WTC11 (cell line): ENCODE results near the gene ANGPTL4. TPM values are rescaled to one million over a fixed set of nuclear protein-coding genes. Genes with fewer than 3 reads are reported as not detected.
A peak's percentile ranks its signal among the peaks of the same experiment; 100 is the strongest.
"Not testable (repeated sequence)": the region's sequence is repeated elsewhere in the genome, so short reads cannot be mapped to it uniquely, and the experiment has no call there.

Experiments used
- ATAC-seq: fragments of 200-7000 bp; cut with Tn5 transposase; 2 replicates; pipeline ENCODE4 v1.10.0; 2021; ENCODE audit warnings: mild to moderate bottlenecking, moderate library complexity
- CTCF ChIA-PET: fragments of 300-600 bp; sonication (Branson Sonifier 250); formaldehyde crosslinking; loops from one replicate; lab custom pipeline; 2021; ENCODE audit warnings: antibody characterized with exemption; lab: Charles Lee
- POLR2A ChIA-PET: fragments of 350-600 bp; sonication (Branson Sonifier 250); formaldehyde crosslinking; loops from one replicate; lab custom pipeline; 2021; ENCODE audit warnings: antibody characterized with exemption; lab: Charles Lee
- DNase-seq: peaks from one replicate; pipeline ENCODE4 v3.0.0; 2021; ENCODE audit warnings: low spot score
- H3K27ac Mint-ChIP-seq: 2 replicates; pipeline ENCODE4 v1.8.0; 2021; ENCODE audit warnings: mixed read lengths
- H3K27me3 Mint-ChIP-seq: 2 replicates; pipeline ENCODE4 v1.8.0; 2021; ENCODE audit warnings: low read depth, mild to moderate bottlenecking, moderate library complexity, mixed read lengths
- H3K36me3 Mint-ChIP-seq: 2 replicates; pipeline ENCODE4 v1.8.0; 2021; ENCODE audit warnings: mixed read lengths
- H3K4me1 Mint-ChIP-seq: 2 replicates; pipeline ENCODE4 v1.8.0; 2022; ENCODE audit warnings: mixed read lengths
- H3K4me3 Mint-ChIP-seq: 2 replicates; pipeline ENCODE4 v1.8.0; 2021; ENCODE audit warnings: mild to moderate bottlenecking, moderate library complexity, mixed read lengths
- H3K9me3 Mint-ChIP-seq: 2 replicates; pipeline ENCODE4 v1.8.0; 2021; ENCODE audit warnings: mixed read lengths
- AR ChIP-seq: fragments of 250-450 bp; sonication (Bioruptor Pico); IDR thresholded peaks from 2 replicates; pipeline ENCODE4 v1.9.0; 2021; ENCODE audit warnings: mild to moderate bottlenecking
- MAX ChIP-seq: sonication (generic); formaldehyde crosslinking; IDR thresholded peaks from 2 replicates; pipeline ENCODE4 v1.8.0; 2022; ENCODE audit warnings: mild to moderate bottlenecking, missing genetic modification reagents
- NFE2L1 ChIP-seq: sonication (generic); formaldehyde crosslinking; IDR thresholded peaks from 2 replicates; pipeline ENCODE4 v1.8.1; 2023; ENCODE audit warnings: missing genetic modification reagents
- NFYB ChIP-seq: sonication (generic); formaldehyde crosslinking; conservative IDR thresholded peaks from 2 replicates; pipeline ENCODE4 v1.8.0; 2022; ENCODE audit warnings: low read depth, missing genetic modification reagents
- PREB ChIP-seq: sonication (generic); formaldehyde crosslinking; IDR thresholded peaks from 2 replicates; pipeline ENCODE4 v1.8.1; 2022; ENCODE audit warnings: mild to moderate bottlenecking, missing genetic modification reagents, moderate library complexity, borderline replicate concordance
- STAT6 ChIP-seq: sonication (generic); formaldehyde crosslinking; conservative IDR thresholded peaks from 2 replicates; pipeline ENCODE4 v1.8.1; 2023; ENCODE audit warnings: mild to moderate bottlenecking, low read depth, missing genetic modification reagents, moderate library complexity
- total RNA-seq: library from RNA; stranded (reverse); gene quantifications from 3 replicates; pipeline ENCODE4 v1.2.3, GENCODE V29; 2021

ANGPTL4 gene
- total RNA-seq, 1 experiment from 2014 or later: 1.0 TPM

- peaks cover 17% of the 10 kb centered on the region for H3K9me3 Mint-ChIP-seq
- no peak for TF ChIP-seq PREB (CRISPR knock-in tag)
- no peak for TF ChIP-seq NFE2L1
Measured at GRCh38 chr19:8377598-8377997, 13.6 kb downstream of the ANGPTL4 start.

GRCh38 chr19:8379156-8379891 lies 15.4 kb downstream of the ANGPTL4 start:
- H3K27me3 Mint-ChIP-seq, POLR2A ChIA-PET, DNase-seq, ATAC-seq: not testable (repeated sequence)
- Mint-ChIP-seq H3K4me1 (peaks cover 21% of the 10 kb centered on the region), H3K36me3 (peaks cover 17% of the 10 kb centered on the region), H3K9me3 (peaks cover 17% of the 10 kb centered on the region), H3K27ac (peak overlapping the region; percentile 54; the same call in 1 of the 2 replicates), H3K4me3 (peak overlapping the region; percentile 54; the same call in 1 of the 2 replicates)
- CTCF ChIA-PET: interaction anchor here (1.9 to 3.9 kb wide), 2 partner anchors 26 to 34 kb away, joined by 5 to 20 read pairs; partner anchors contain the start of gene MARCHF2
- TF ChIP-seq NFYB (CRISPR knock-in tag): peak; percentile 62

More at GRCh38 chr19:8377598-8377997, 13.6 kb downstream of the ANGPTL4 start:
- 0 out of 2 replicates have a peak overlapping the region, but pooled peaks have one; percentile 29 for H3K27ac Mint-ChIP-seq
- ATAC-seq: no peak
- H3K4me1 Mint-ChIP-seq: peaks cover 21% of the 10 kb centered on the region
- H3K27me3 Mint-ChIP-seq: peaks cover 2% of the 10 kb centered on the region; the same call in 1 of the 2 replicates
- peaks cover 24% of the 10 kb centered on the region for H3K36me3 Mint-ChIP-seq
- CTCF ChIA-PET: interaction anchor here (2.1 to 3.9 kb wide), 2 partner anchors 10 to 24 kb away, joined by 5 to 20 read pairs; no protein-coding TSS in a partner anchor
- POLR2A ChIA-PET: no interaction called here
- H3K4me3 Mint-ChIP-seq: no peak overlapping the region
- no peak for DNase-seq

- H3K9me3 Mint-ChIP-seq: peaks cover 22% of the 10 kb centered on the region
- H3K27me3 Mint-ChIP-seq, POLR2A ChIA-PET, DNase-seq, H3K27ac Mint-ChIP-seq, ATAC-seq, CTCF ChIA-PET, H3K4me3 Mint-ChIP-seq: not testable (repeated sequence)
- H3K36me3 Mint-ChIP-seq: peaks cover 22% of the 10 kb centered on the region
- peaks cover 32% of the 10 kb centered on the region for H3K4me1 Mint-ChIP-seq
Measured at GRCh38 chr19:8384569-8384968, 20.6 kb downstream of the ANGPTL4 start.

- H3K4me3 Mint-ChIP-seq, H3K27ac Mint-ChIP-seq, DNase-seq, CTCF ChIA-PET, H3K27me3 Mint-ChIP-seq, POLR2A ChIA-PET, ATAC-seq: not testable (repeated sequence)
- Mint-ChIP-seq H3K4me1 (peaks cover 27% of the 10 kb centered on the region), H3K36me3 (peaks cover 20% of the 10 kb centered on the region), H3K9me3 (peaks cover 21% of the 10 kb centered on the region)
Measured at GRCh38 chr19:8385103-8385502, 21.1 kb downstream of the ANGPTL4 start.

- H3K4me3 Mint-ChIP-seq, POLR2A ChIA-PET, CTCF ChIA-PET, H3K27me3 Mint-ChIP-seq, DNase-seq, ATAC-seq, H3K27ac Mint-ChIP-seq: not testable (repeated sequence)
- peaks cover 21% of the 10 kb centered on the region for H3K9me3 Mint-ChIP-seq
- H3K36me3 Mint-ChIP-seq: peaks cover 20% of the 10 kb centered on the region
- peaks cover 22% of the 10 kb centered on the region for H3K4me1 Mint-ChIP-seq
Measured at GRCh38 chr19:8385566-8385965, 21.6 kb downstream of the ANGPTL4 start.

GRCh38 chr19:8386419-8386818 lies 22.5 kb downstream of the ANGPTL4 start:
- Mint-ChIP-seq H3K9me3 (peaks cover 21% of the 10 kb centered on the region), H3K4me1 (peaks cover 18% of the 10 kb centered on the region), H3K36me3 (peaks cover 20% of the 10 kb centered on the region)
- DNase-seq, H3K27me3 Mint-ChIP-seq, H3K4me3 Mint-ChIP-seq, ATAC-seq, POLR2A ChIA-PET, H3K27ac Mint-ChIP-seq: not testable (repeated sequence)
- CTCF ChIA-PET: interaction anchor here (0.6 to 0.9 kb wide), 2 partner anchors 27 to 33 kb away, joined by 3 read pairs; partner anchors contain the start of gene MARCHF2
- TF ChIP-seq NFYB (CRISPR knock-in tag): peak; percentile 49; the same call in 1 of the 2 replicates
- TF ChIP-seq, all 79 proteins: peak for 1; not testable (repeated sequence) for 78

GRCh38 chr19:8386990-8387389 lies 23.0 kb downstream of the ANGPTL4 start:
- no peak overlapping the region for H3K4me3 Mint-ChIP-seq
- peak overlapping the region; percentile 50; the same call in 1 of the 2 replicates for H3K27ac Mint-ChIP-seq
- H3K4me1 Mint-ChIP-seq: peaks cover 19% of the 10 kb centered on the region
- H3K36me3 Mint-ChIP-seq: peaks cover 20% of the 10 kb centered on the region
- DNase-seq: no peak
- H3K27me3 Mint-ChIP-seq: no peaks in the 10 kb centered on the region
- no peak for TF ChIP-seq MAX (CRISPR knock-in tag)
- TF ChIP-seq AR: no peak
- no peak for TF ChIP-seq STAT6
- TF ChIP-seq, all 79 proteins: peak for 0
- POLR2A ChIA-PET: no interaction called here
- CTCF ChIA-PET: interaction anchor here (0.9 kb wide), 1 partner anchor 26 kb away, joined by 3 read pairs; the partner anchor contains the start of gene MARCHF2
- peaks cover 21% of the 10 kb centered on the region for H3K9me3 Mint-ChIP-seq
- no peak for ATAC-seq
